OCI-LY7 (cell line): ENCODE measurements around the gene CA10.

ENCODE experiments used
- CTCF ChIP-seq: fragments of 200-600 bp; sonication (generic); conservative IDR thresholded peaks from 2 replicates; pipeline ENCODE4 v1.5.1; 2014; ENCODE audit warnings: mild to moderate bottlenecking, antibody characterized with exemption, low read length, moderate library complexity, mixed read lengths
- EZH2phosphoT487 ChIP-seq: fragments of 200-600 bp; sonication (generic); IDR thresholded peaks from 2 replicates; pipeline ENCODE4 v1.6.1; 2018; ENCODE audit warnings: low read depth, borderline replicate concordance, mild to moderate bottlenecking, mixed run types, antibody characterized with exemption, low read length, moderate library complexity, mixed read lengths

- TF ChIP-seq CTCF = no peak
- no peak for TF ChIP-seq EZH2phosphoT487
These were observed 217.2 kb downstream of the CA10 start for GRCh38 chr17:51941272-51941671.
